Osteocyte (in vitro differentiated cells): ENCODE results near the gene PPOX. TPM values are rescaled to one million over a fixed set of nuclear protein-coding genes. Genes with fewer than 3 reads are reported as not detected.

Experiments used
- DNase-seq: peaks from one replicate; pipeline ENCODE4 v3.0.0; 2021; ENCODE audit warnings: mixed read lengths; ENCODE audit not compliant: unreplicated experiment; ENCODE audit errors: extremely low spot score
- H3K27ac Mint-ChIP-seq: one replicate; pipeline ENCODE4 v1.8.0; 2021; ENCODE audit warnings: mild to moderate bottlenecking, mixed read lengths; ENCODE audit not compliant: unreplicated experiment
- H3K27me3 Mint-ChIP-seq: one replicate; pipeline ENCODE4 v1.8.0; 2021; ENCODE audit warnings: mixed read lengths; ENCODE audit not compliant: unreplicated experiment
- H3K36me3 Mint-ChIP-seq: one replicate; pipeline ENCODE4 v1.8.0; 2021; ENCODE audit warnings: mixed read lengths; ENCODE audit not compliant: unreplicated experiment
- H3K4me1 Mint-ChIP-seq: one replicate; pipeline ENCODE4 v1.8.0; 2021; ENCODE audit warnings: mixed read lengths; ENCODE audit not compliant: unreplicated experiment
- H3K4me3 Mint-ChIP-seq: one replicate; pipeline ENCODE4 v1.8.0; 2021; ENCODE audit warnings: mild to moderate bottlenecking, moderate library complexity, mixed read lengths; ENCODE audit not compliant: unreplicated experiment
- H3K9me3 Mint-ChIP-seq: one replicate; pipeline ENCODE4 v1.8.0; 2021; ENCODE audit warnings: mixed read lengths; ENCODE audit not compliant: unreplicated experiment
- total RNA-seq: library from RNA; stranded (reverse); gene quantifications from 2 replicates; pipeline ENCODE4 v1.2.1, GENCODE V29; 2021
- TF ChIP-seq, protein P1 (sequence below): fragments of 200-600 bp; sonication (generic); IDR thresholded peaks from 2 replicates; pipeline ENCODE4 v1.5.0; 2021; ENCODE audit warnings: antibody characterized with exemption, mild to moderate bottlenecking, moderate library complexity

Gene PPOX
- total RNA-seq, 1 donor from 2014 or later, result 37.9 TPM

DNA sequence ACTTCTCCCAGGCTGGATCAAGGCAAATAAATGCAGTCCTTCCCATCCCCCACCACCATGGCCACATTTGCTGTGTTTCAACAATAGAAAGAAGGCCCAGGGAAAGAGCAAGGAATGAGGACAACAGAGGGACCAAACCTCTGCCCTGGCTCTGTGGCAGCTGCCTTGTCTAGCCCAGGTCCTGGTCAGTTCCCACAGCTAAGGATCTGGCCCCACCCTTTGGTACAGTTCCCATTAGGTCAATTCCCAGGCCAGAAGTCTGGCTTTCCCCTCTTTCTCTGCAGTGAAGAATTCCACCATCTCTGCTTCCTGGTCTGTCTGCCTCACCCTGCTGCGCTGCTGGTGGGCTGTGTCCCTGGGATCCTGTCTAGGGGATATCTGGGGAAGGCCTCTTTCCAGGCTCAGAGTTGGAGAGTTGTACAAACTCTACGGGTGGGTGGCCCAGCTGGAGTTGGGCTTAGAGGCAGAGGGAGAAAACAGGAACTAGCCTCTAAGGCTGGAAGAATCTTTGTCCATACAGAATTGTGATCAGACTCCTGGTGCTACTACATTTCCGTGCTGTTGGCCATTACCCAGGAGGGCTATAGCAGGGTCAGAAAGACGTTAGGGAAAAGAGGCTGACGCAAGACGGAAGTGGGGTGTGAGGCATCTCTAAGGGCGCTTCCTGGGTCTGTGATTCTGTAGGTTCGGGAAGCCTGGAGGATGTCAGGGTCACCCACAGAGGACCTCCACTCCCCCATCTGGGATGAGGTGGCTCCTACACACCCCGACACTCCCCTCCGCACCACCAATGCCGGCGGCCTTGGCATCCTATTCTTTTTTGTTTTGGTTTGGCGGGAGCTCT, 35.0 kb downstream of the PPOX start:
- H3K9me3 Mint-ChIP-seq, result no peaks in the 10 kb centered on the region
- H3K36me3 Mint-ChIP-seq, result peaks cover 14% of the 10 kb centered on the region
- peak overlapping the region; percentile 96 for H3K27ac Mint-ChIP-seq
- TF ChIP-seq, protein P1, sequence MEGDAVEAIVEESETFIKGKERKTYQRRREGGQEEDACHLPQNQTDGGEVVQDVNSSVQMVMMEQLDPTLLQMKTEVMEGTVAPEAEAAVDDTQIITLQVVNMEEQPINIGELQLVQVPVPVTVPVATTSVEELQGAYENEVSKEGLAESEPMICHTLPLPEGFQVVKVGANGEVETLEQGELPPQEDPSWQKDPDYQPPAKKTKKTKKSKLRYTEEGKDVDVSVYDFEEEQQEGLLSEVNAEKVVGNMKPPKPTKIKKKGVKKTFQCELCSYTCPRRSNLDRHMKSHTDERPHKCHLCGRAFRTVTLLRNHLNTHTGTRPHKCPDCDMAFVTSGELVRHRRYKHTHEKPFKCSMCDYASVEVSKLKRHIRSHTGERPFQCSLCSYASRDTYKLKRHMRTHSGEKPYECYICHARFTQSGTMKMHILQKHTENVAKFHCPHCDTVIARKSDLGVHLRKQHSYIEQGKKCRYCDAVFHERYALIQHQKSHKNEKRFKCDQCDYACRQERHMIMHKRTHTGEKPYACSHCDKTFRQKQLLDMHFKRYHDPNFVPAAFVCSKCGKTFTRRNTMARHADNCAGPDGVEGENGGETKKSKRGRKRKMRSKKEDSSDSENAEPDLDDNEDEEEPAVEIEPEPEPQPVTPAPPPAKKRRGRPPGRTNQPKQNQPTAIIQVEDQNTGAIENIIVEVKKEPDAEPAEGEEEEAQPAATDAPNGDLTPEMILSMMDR, result no peak
- DNase-seq, result no peak
- H3K27me3 Mint-ChIP-seq, result no peaks in the 10 kb centered on the region
- peaks cover 72% of the 10 kb centered on the region for H3K4me1 Mint-ChIP-seq
- H3K4me3 Mint-ChIP-seq, result peak overlapping the region; percentile 91

DNA sequence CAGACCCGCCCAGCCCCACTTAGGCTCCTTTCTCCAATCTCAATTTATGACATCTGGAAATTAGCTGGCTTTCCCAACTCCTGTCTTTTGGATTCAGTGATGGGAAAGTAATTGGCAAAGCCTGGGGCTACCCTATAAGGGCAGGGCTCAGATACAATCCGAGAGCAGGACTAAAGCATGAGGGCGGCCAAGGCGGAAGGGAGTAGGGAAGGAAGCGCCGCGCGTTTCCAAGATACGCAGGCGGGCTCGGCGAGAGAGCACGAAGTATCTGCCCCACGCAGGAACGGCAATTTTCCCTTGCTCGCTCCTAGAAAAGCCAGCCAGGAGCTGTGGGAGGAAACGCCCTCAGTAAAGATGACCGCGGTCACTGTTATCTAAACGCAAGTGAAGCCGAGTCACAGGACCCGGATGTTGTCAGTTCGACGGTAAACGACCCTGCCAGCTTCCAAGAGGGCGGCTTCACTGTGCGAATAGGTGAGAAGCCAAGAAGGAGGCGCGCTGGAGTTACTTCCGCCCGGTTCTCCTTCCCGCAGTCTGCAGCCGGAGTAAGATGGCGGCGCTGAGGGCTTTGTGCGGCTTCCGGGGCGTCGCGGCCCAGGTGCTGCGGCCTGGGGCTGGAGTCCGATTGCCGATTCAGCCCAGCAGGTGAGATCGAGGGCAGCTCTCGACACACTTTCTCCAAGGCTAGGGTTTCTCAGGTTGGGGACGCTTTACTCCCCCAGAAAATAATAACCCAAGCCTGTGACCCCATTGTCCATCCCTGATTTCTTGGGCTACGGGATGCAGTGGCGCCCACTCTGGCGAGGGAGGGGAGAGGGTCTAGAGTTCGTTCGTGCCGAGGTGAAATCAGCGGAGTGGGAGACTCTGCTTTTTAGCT, 35.8 kb downstream of the PPOX start, which contains the start of gene NDUFS2:
TSS of gene NDUFS2 (plus strand) at position 532 of the 877 bp plus-strand sequence. CDS start at position 551, 19 bp downstream.
- Mint-ChIP-seq H3K27me3 (no peaks in the 10 kb centered on the region), H3K4me1 (peaks cover 68% of the 10 kb centered on the region), H3K9me3 (no peaks in the 10 kb centered on the region), H3K27ac (peak within 1 kb of the TSS; percentile 96), H3K36me3 (peaks cover 17% of the 10 kb centered on the region), H3K4me3 (peak within 1 kb of the TSS; percentile 91)
- TF ChIP-seq, protein P1, result peak; percentile 40
- DNase-seq, result peak; percentile 97

GRCh38 chr1:161206411-161207140, 40.4 kb downstream of the PPOX start:
- Mint-ChIP-seq H3K36me3 (peaks cover 33% of the 10 kb centered on the region), H3K27ac (no peak overlapping the region), H3K9me3 (no peaks in the 10 kb centered on the region), H3K4me1 (peaks cover 28% of the 10 kb centered on the region), H3K27me3 (no peaks in the 10 kb centered on the region), H3K4me3 (no peak overlapping the region)
- TF ChIP-seq, protein P1, result no peak
- DNase-seq, result no peak

- H3K9me3 Mint-ChIP-seq, result no peaks in the 10 kb centered on the region
- no peak overlapping the region for H3K27ac Mint-ChIP-seq
- peaks cover 39% of the 10 kb centered on the region for H3K36me3 Mint-ChIP-seq
- DNase-seq, result no peak
- TF ChIP-seq, protein P1, result no peak
- peaks cover 24% of the 10 kb centered on the region for H3K4me1 Mint-ChIP-seq
- no peaks in the 10 kb centered on the region for H3K27me3 Mint-ChIP-seq
- no peak overlapping the region for H3K4me3 Mint-ChIP-seq
These were observed 40.9 kb downstream of the PPOX start for GRCh38 chr1:161207173-161207572.
